Smooth muscle cell (in vitro differentiated cells): ENCODE data around the gene DPH1. TPM values are rescaled to one million over a fixed set of nuclear protein-coding genes. Genes with fewer than 3 reads are reported as not detected.

Experiments used
- DNase-seq: peaks from one replicate; lab custom pipeline; 2025; ENCODE audit not compliant: unreplicated experiment; lab: John Stamatoyannopoulos, UW
- H2AFZ ChIP-seq: fragments of 200-600 bp; sonication (generic); 2 replicates; pipeline ENCODE4 v1.6.0; 2016; ENCODE audit warnings: antibody characterized with exemption, low read depth, mild to moderate bottlenecking
- H3F3A ChIP-seq: fragments of 200-600 bp; sonication (generic); 2 replicates; pipeline ENCODE4 v1.6.0; 2017; ENCODE audit warnings: antibody characterized with exemption, low read depth
- H3K27ac ChIP-seq: fragments of 200-600 bp; sonication (generic); 2 replicates; pipeline ENCODE4 v1.5.1; 2016; ENCODE audit warnings: low read depth, mild to moderate bottlenecking
- H3K27me3 ChIP-seq: fragments of 200-600 bp; sonication (generic); 2 replicates; pipeline ENCODE4 v1.6.1; 2016; ENCODE audit warnings: low read depth, mild to moderate bottlenecking
- H3K36me3 ChIP-seq: fragments of 200-600 bp; sonication (generic); 2 replicates; pipeline ENCODE4 v1.5.1; 2016; ENCODE audit warnings: low read depth
- H3K4me1 ChIP-seq: fragments of 200-600 bp; sonication (generic); 2 replicates; pipeline ENCODE4 v1.5.1; 2016; ENCODE audit warnings: low read depth
- H3K4me2 ChIP-seq: fragments of 200-600 bp; sonication (generic); 2 replicates; pipeline ENCODE4 v1.6.0; 2016; ENCODE audit warnings: mild to moderate bottlenecking
- H3K4me3 ChIP-seq: fragments of 200-600 bp; sonication (generic); 2 replicates; pipeline ENCODE4 v1.5.1; 2016; ENCODE audit warnings: mild to moderate bottlenecking
- H3K79me2 ChIP-seq: fragments of 200-600 bp; sonication (generic); 2 replicates; pipeline ENCODE4 v1.6.0; 2016; ENCODE audit warnings: low read depth, mild to moderate bottlenecking
- H3K9ac ChIP-seq: fragments of 200-600 bp; sonication (generic); 2 replicates; pipeline ENCODE4 v1.6.0; 2016; ENCODE audit warnings: low read depth
- H3K9me3 ChIP-seq: fragments of 200-600 bp; sonication (generic); replicated peaks from 2 replicates; pipeline ENCODE4 v1.5.1; 2016; ENCODE audit warnings: low read depth
- H4K20me1 ChIP-seq: fragments of 200-600 bp; sonication (generic); 2 replicates; pipeline ENCODE4 v1.6.0; 2016; ENCODE audit warnings: low read depth
- CTCF ChIP-seq: fragments of 200-600 bp; sonication (generic); IDR thresholded peaks from 2 replicates; pipeline ENCODE4 v1.5.1; 2017; ENCODE audit warnings: borderline replicate concordance, mild to moderate bottlenecking, antibody characterized with exemption; ENCODE audit not compliant: insufficient read depth, poor library complexity, severe bottlenecking
- whole genome bisulfite sequencing: methylation state at CpG from one replicate; pipeline ENCODE4 v1.1.7; 2016; ENCODE audit warnings: low lambda C conversion rate; 5-methylcytosine and 5-hydroxymethylcytosine counted together
- polyA plus RNA-seq: library from polyadenylated mRNA; unstranded; fragments of >200 nt; fragmentation: Nextera tagmentation; extraction: Ambion mirVana; gene quantifications from 2 replicates; pipeline ENCODE4 v1.2.1, GENCODE V29; 2016
- total RNA-seq: library from RNA; depleted of rRNA; stranded (reverse); fragments of >200 nt; gene quantifications from 2 replicates; pipeline ENCODE4 v1.2.3, GENCODE V29; 2014

Gene DPH1
- total and polyA plus RNA-seq, 2 experiments from 2014 or later, result 15.9 to 33.6 TPM

- Histone ChIP-seq H3K27me3 (peaks cover 78% of the 10 kb centered on the region), H3K36me3 (no peaks in the 10 kb centered on the region), H3K9me3 (no peaks in the 10 kb centered on the region), H2AFZ (no peak overlapping the region), H3K79me2 (no peaks in the 10 kb centered on the region), H3K9ac (no peak overlapping the region), H4K20me1 (no peaks in the 10 kb centered on the region), H3F3A (no peaks in the 10 kb centered on the region), H3K27ac (no peak overlapping the region), H3K4me3 (peak overlapping the region; percentile 52), H3K4me2 (peak overlapping the region; percentile 90), H3K4me1 (peaks cover 22% of the 10 kb centered on the region)
- DNase-seq, result no peak
- 3% methylated on average over 55 of the region's 85 CpGs for whole genome bisulfite sequencing
- TF ChIP-seq CTCF, result no peak
These were observed 6.0 kb upstream of the DPH1 start for GRCh38 chr17:2023692-2024571.

- Histone ChIP-seq H3K27ac (no peak overlapping the region), H2AFZ (no peak overlapping the region), H3K4me1 (peaks cover 22% of the 10 kb centered on the region), H3K9me3 (no peaks in the 10 kb centered on the region), H3K4me2 (peak overlapping the region; percentile 90), H3F3A (no peaks in the 10 kb centered on the region), H3K9ac (no peak overlapping the region), H3K27me3 (peaks cover 70% of the 10 kb centered on the region), H3K36me3 (no peaks in the 10 kb centered on the region), H3K79me2 (no peaks in the 10 kb centered on the region), H4K20me1 (no peaks in the 10 kb centered on the region), H3K4me3 (peak overlapping the region; percentile 52)
- WGBS, result 3% methylated on average over 53 of the region's 73 CpGs
- TF ChIP-seq CTCF, result no peak
- DNase-seq, result no peak
These were observed 5.3 kb upstream of the DPH1 start for GRCh38 chr17:2024572-2025219.

GRCh38 chr17:2025220-2025621 lies 4.7 kb upstream of the DPH1 start, which contains the start of gene RTN4RL1:
TSS of gene RTN4RL1 (minus strand) at chr17:2025334. CDS start at chr17:2024865, 469 bp downstream.
- no peak for TF ChIP-seq CTCF
- H3K9me3 ChIP-seq, result no peaks in the 10 kb centered on the region
- H3K4me1 ChIP-seq, result peaks cover 22% of the 10 kb centered on the region
- no peaks in the 10 kb centered on the region for H3K79me2 ChIP-seq
- no peaks in the 10 kb centered on the region for H4K20me1 ChIP-seq
- H2AFZ ChIP-seq, result peak within 1 kb of the TSS; percentile 74
- 1% methylated on average over 18 of the region's 47 CpGs for WGBS
- no peaks in the 10 kb centered on the region for H3K36me3 ChIP-seq
- H3F3A ChIP-seq, result no peaks in the 10 kb centered on the region
- H3K9ac ChIP-seq, result no peak within 1 kb of the TSS
- peaks cover 65% of the 10 kb centered on the region for H3K27me3 ChIP-seq
- peak within 1 kb of the TSS; percentile 90 for H3K4me2 ChIP-seq
- no peak within 1 kb of the TSS for H3K27ac ChIP-seq
- DNase-seq, result no peak
- H3K4me3 ChIP-seq, result peak within 1 kb of the TSS; percentile 52
